Gastroesophageal sphincter (tissue), 3 donors: ENCODE measurements around the gene MAP4K1.
A peak's percentile ranks its signal among the peaks of the same experiment; 100 is the strongest.

Source experiments
- POLR2A ChIP-seq, 2 donors: fragments of 450-650 bp; IDR thresholded peaks; one replicate each; pipeline ENCODE4 v1.6.1; 2017; ENCODE audit warnings: antibody characterized with exemption in 2 of 2, mild to moderate bottlenecking in 2 of 2, moderate library complexity in 1 of 2
- POLR2AphosphoS5 ChIP-seq: sonication (generic); formaldehyde crosslinking; IDR thresholded peaks from one replicate; pipeline ENCODE4 v1.6.1; 2017; ENCODE audit warnings: antibody characterized with exemption
- TF ChIP-seq, protein P1 (sequence below), 4 experiments: fragments of 200-600 bp in 2 of 4; fragments of 450-650 bp in 2 of 4; sonication (generic) in 1 of 4; IDR thresholded peaks; one replicate each; pipeline ENCODE4 v1.5.1; 2017 to 2019; ENCODE audit warnings: antibody characterized with exemption in 4 of 4, mild to moderate bottlenecking in 2 of 4, moderate library complexity in 2 of 4

DNA sequence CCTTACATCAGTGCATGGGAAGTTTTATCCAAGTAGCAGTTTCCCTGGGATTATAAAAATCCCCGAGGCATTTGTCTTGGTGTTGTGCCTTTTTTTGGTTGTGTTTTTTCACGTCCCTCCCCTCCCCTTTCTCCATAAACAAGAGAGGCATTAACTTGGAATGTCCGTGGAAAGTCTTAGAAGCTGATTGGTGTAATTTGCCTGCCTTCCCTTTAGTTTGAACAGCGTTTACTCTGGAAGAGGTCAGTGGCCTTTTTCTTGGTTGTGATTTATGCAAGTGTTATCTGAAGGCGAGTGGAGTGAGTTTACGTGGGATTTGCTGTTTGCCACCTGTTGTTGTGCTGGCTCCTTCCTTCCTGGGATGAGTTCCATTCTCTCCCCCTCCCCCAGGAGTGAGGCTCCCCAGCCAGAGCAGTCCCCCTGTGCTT lies 36.9 kb upstream of the MAP4K1 start:
- peak; percentile 78 for TF ChIP-seq POLR2AphosphoS5
- TF ChIP-seq, protein P1, sequence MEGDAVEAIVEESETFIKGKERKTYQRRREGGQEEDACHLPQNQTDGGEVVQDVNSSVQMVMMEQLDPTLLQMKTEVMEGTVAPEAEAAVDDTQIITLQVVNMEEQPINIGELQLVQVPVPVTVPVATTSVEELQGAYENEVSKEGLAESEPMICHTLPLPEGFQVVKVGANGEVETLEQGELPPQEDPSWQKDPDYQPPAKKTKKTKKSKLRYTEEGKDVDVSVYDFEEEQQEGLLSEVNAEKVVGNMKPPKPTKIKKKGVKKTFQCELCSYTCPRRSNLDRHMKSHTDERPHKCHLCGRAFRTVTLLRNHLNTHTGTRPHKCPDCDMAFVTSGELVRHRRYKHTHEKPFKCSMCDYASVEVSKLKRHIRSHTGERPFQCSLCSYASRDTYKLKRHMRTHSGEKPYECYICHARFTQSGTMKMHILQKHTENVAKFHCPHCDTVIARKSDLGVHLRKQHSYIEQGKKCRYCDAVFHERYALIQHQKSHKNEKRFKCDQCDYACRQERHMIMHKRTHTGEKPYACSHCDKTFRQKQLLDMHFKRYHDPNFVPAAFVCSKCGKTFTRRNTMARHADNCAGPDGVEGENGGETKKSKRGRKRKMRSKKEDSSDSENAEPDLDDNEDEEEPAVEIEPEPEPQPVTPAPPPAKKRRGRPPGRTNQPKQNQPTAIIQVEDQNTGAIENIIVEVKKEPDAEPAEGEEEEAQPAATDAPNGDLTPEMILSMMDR (IDR thresholded peaks at IDR 0.05), result no peak
- TF ChIP-seq POLR2A (IDR thresholded peaks at IDR 0.05), result no peak
